GM13976 (cell line): ENCODE data around the gene TRIAP1.
"Not testable (repeated sequence)": the region's sequence is repeated elsewhere in the genome, so short reads cannot be mapped to it uniquely, and the experiment has no call there.

Source experiments
- DNase-seq: peaks from one replicate; pipeline ENCODE4 v3.0.0; 2012; ENCODE audit warnings: low spot score
- CTCF ChIP-seq: IDR thresholded peaks from 2 replicates; pipeline ENCODE4 v1.5.1; 2012; ENCODE audit warnings: borderline replicate concordance, mild to moderate bottlenecking; ENCODE audit not compliant: insufficient read depth; ENCODE audit errors: extremely low read depth, missing control alignments, control extremely low read depth
- in situ Hi-C: fragments of 300-500 bp; cut with MboI; formaldehyde crosslinking; loops from one replicate; pipeline ENCODE4 v1.12.0; 2022; ENCODE audit warnings: low sequenced_read_pairs, mixed read lengths, inconsistent platforms; ENCODE audit not compliant: unreplicated experiment

The TRIAP1 gene

GRCh38 chr12:120445911-120446843 lies at the start of gene TRIAP1, which contains the start of gene GATC:
Gene TRIAP1, minus strand, starts transcription at chr12:120446384. Its CDS starts 12 bp downstream, at chr12:120446372.
Gene GATC, plus strand, starts transcription at chr12:120446444. Its CDS starts 37 bp downstream, at chr12:120446481.
- in situ Hi-C loops: no loop called here
- no peak for TF ChIP-seq CTCF

GRCh38 chr12:120495186-120495730 lies 49.1 kb upstream of the TRIAP1 start:
- TF ChIP-seq CTCF: no peak
- in situ Hi-C loops: no loop called here

More at GRCh38 chr12:120445911-120446843, at the start of gene TRIAP1, which contains the start of gene GATC:
- peak; percentile 91 for DNase-seq

GRCh38 chr12:120490833-120491512 lies 44.8 kb upstream of the TRIAP1 start:
- no peak for DNase-seq
- TF ChIP-seq CTCF: no peak
- in situ Hi-C loops: no loop called here

More at GRCh38 chr12:120495186-120495730, 49.1 kb upstream of the TRIAP1 start:
- no peak for DNase-seq

GRCh38 chr12:120490325-120490724 lies 44.1 kb upstream of the TRIAP1 start:
- in situ Hi-C loops: no loop called here
- no peak for TF ChIP-seq CTCF
- DNase-seq: no peak

- in situ Hi-C loops: no loop called here
- no peak for TF ChIP-seq CTCF
- DNase-seq: no peak
Measured at GRCh38 chr12:120489018-120489417, 42.8 kb upstream of the TRIAP1 start.

GRCh38 chr12:120488057-120488640 lies 42.0 kb upstream of the TRIAP1 start:
- no peak for TF ChIP-seq CTCF

GRCh38 chr12:120487552-120487951 lies 41.4 kb upstream of the TRIAP1 start:
- DNase-seq, in situ Hi-C loops: not testable (repeated sequence)

More at GRCh38 chr12:120488057-120488640, 42.0 kb upstream of the TRIAP1 start:
- in situ Hi-C loops: no loop called here
- no peak for DNase-seq
